Mononuclear cell (primary cell): ENCODE measurements around the gene GRIK5. TPM values are rescaled to one million over a fixed set of nuclear protein-coding genes. Genes with fewer than 3 reads are reported as not detected.
"Not testable (repeated sequence)": the region's sequence is repeated elsewhere in the genome, so short reads cannot be mapped to it uniquely, and the experiment has no call there.

Experiments used
- H3K27me3 ChIP-seq: 2 replicates; pipeline ENCODE4 v1.6.0; 2011; ENCODE audit warnings: low read length, control low read depth; ENCODE audit not compliant: insufficient read depth
- H3K4me1 ChIP-seq: 2 replicates; pipeline ENCODE4 v1.5.1; 2011; ENCODE audit warnings: mild to moderate bottlenecking, low read length, control low read depth; ENCODE audit not compliant: insufficient read depth
- H3K4me3 ChIP-seq: 2 replicates; pipeline ENCODE4 v1.5.1; 2011; ENCODE audit warnings: mild to moderate bottlenecking, low read length, moderate library complexity
- H3K9me3 ChIP-seq: 2 replicates; pipeline ENCODE4 v1.5.1; 2011; ENCODE audit warnings: low read depth, mild to moderate bottlenecking, control low read depth, low read length
- total RNA-seq: library from RNA; depleted of rRNA; stranded (reverse); fragments of >200 nt; gene quantifications from one replicate; pipeline ENCODE4 v1.2.3, GENCODE V29; 2012

Gene GRIK5
- total RNA-seq, 1 donor, result 0.21 TPM

- Histone ChIP-seq H3K4me3 (no peak overlapping the region), H3K27me3 (peaks cover 13% of the 10 kb centered on the region), H3K4me1 (no peaks in the 10 kb centered on the region), H3K9me3 (no peaks in the 10 kb centered on the region)
These were observed 66.3 kb downstream of the GRIK5 start for GRCh38 chr19:42003506-42004294.

- Histone ChIP-seq H3K4me3 (no peak overlapping the region), H3K4me1 (peaks cover 10% of the 10 kb centered on the region), H3K9me3 (no peaks in the 10 kb centered on the region), H3K27me3 (peaks cover 40% of the 10 kb centered on the region)
These were observed 70.2 kb downstream of the GRIK5 start for GRCh38 chr19:41999878-42000208.

- Histone ChIP-seq H3K27me3 (peaks cover 43% of the 10 kb centered on the region), H3K4me3 (no peak overlapping the region), H3K9me3 (no peaks in the 10 kb centered on the region), H3K4me1 (peaks cover 10% of the 10 kb centered on the region)
These were observed 70.7 kb downstream of the GRIK5 start for GRCh38 chr19:41999071-41999877.

- no peaks in the 10 kb centered on the region for H3K9me3 ChIP-seq
- H3K27me3 ChIP-seq, result peaks cover 43% of the 10 kb centered on the region
- peaks cover 14% of the 10 kb centered on the region for H3K4me1 ChIP-seq
- no peak overlapping the region for H3K4me3 ChIP-seq
These were observed 71.6 kb downstream of the GRIK5 start for GRCh38 chr19:41998246-41999020.

GRCh38 chr19:41997851-41998229 is 72.2 kb downstream of the GRIK5 start:
- H3K4me3 ChIP-seq, result no peak overlapping the region
- peaks cover 16% of the 10 kb centered on the region for H3K4me1 ChIP-seq
- no peaks in the 10 kb centered on the region for H3K9me3 ChIP-seq
- H3K27me3 ChIP-seq, result peaks cover 43% of the 10 kb centered on the region

GRCh38 chr19:41997121-41997850 is 72.7 kb downstream of the GRIK5 start:
- peaks cover 43% of the 10 kb centered on the region for H3K27me3 ChIP-seq
- H3K9me3 ChIP-seq, result no peaks in the 10 kb centered on the region
- peaks cover 16% of the 10 kb centered on the region for H3K4me1 ChIP-seq
- H3K4me3 ChIP-seq, result no peak overlapping the region

- Histone ChIP-seq H3K27me3 (peaks cover 43% of the 10 kb centered on the region), H3K4me1 (peaks cover 16% of the 10 kb centered on the region), H3K4me3 (no peak overlapping the region), H3K9me3 (no peaks in the 10 kb centered on the region)
These were observed 73.8 kb downstream of the GRIK5 start for GRCh38 chr19:41995959-41996797.

- Histone ChIP-seq H3K27me3 (peaks cover 40% of the 10 kb centered on the region), H3K4me3 (no peak overlapping the region), H3K9me3 (no peaks in the 10 kb centered on the region), H3K4me1 (peaks cover 16% of the 10 kb centered on the region)
These were observed 74.7 kb downstream of the GRIK5 start for GRCh38 chr19:41994994-41995958.

- Histone ChIP-seq H3K4me1 (peaks cover 16% of the 10 kb centered on the region), H3K4me3 (no peak overlapping the region), H3K9me3 (no peaks in the 10 kb centered on the region), H3K27me3 (peaks cover 33% of the 10 kb centered on the region)
These were observed 75.5 kb downstream of the GRIK5 start for GRCh38 chr19:41994521-41994971.

GRCh38 chr19:41993612-41994483 is 76.2 kb downstream of the GRIK5 start, which contains the start of gene ATP1A3:
Gene ATP1A3, minus strand, starts transcription at chr19:41994230. Its CDS starts 154 bp downstream, at chr19:41994076.
- H3K27me3 ChIP-seq, result peaks cover 30% of the 10 kb centered on the region
- H3K9me3 ChIP-seq, result no peaks in the 10 kb centered on the region
- peak within 1 kb of the TSS; percentile 36 for H3K4me3 ChIP-seq
- H3K4me1 ChIP-seq, result peaks cover 16% of the 10 kb centered on the region

GRCh38 chr19:41991925-41992569 is 78.0 kb downstream of the GRIK5 start:
- H3K4me1 ChIP-seq, result not testable (repeated sequence)
- peaks cover 20% of the 10 kb centered on the region for H3K27me3 ChIP-seq

GRCh38 chr19:41991025-41991424 is 79.0 kb downstream of the GRIK5 start:
- Histone ChIP-seq H3K9me3 (no peaks in the 10 kb centered on the region), H3K4me3 (no peak overlapping the region), H3K4me1 (peaks cover 7% of the 10 kb centered on the region), H3K27me3 (peaks cover 9% of the 10 kb centered on the region)

More at GRCh38 chr19:41991925-41992569, 78.0 kb downstream of the GRIK5 start:
- H3K9me3 ChIP-seq, H3K4me3 ChIP-seq: not testable (repeated sequence)
